ENCODE results near the gene PCYOX1L. TPM values are rescaled to one million over a fixed set of nuclear protein-coding genes. Genes with fewer than 3 reads are reported as not detected.

PCYOX1L gene
- total and polyA plus RNA-seq, 2 experiments from 2014 or later, result 6.7 to 14.7 TPM

DNA sequence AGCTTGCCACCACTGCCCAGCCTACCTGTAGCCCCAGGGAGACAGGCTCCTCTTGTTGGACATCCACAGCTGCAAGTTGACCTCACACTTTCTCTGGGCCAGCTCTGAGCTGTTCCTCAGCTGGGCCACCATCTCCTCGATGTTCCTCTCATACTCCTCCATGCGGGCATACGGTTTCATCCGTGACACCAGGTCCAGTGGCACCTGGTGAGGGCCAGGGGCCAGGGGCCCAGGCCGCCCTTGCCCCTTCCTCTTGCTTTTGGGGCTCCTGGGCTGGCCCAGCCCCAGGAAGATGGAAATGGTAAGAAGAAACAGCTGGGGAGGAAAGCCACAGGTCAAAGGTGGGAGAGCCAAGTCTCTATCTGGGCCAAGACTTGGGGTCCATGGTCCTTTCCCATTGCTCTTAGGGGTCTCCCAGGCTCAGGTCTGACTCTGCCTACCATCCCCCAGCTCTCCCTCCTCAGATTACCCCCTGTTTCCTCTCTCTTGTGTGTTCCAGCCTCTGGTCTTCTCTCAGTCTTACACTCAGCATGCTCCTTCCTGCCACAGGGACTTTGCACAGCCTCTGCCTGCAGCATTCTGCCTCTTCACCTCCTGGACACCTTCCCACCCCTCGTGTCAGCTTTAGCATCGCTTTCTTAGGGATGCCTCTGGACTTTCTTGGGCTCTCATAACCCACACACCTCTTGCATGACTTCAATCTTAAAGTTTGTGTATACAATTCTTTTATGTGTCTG, 19.0 kb downstream of the PCYOX1L start (continued):
- no peak for TF ChIP-seq CREB1 (CRISPR knock-in tag; IDR thresholded peaks at IDR 0.05; ENCODE audit: low read depth)
- TF ChIP-seq, protein P1, sequence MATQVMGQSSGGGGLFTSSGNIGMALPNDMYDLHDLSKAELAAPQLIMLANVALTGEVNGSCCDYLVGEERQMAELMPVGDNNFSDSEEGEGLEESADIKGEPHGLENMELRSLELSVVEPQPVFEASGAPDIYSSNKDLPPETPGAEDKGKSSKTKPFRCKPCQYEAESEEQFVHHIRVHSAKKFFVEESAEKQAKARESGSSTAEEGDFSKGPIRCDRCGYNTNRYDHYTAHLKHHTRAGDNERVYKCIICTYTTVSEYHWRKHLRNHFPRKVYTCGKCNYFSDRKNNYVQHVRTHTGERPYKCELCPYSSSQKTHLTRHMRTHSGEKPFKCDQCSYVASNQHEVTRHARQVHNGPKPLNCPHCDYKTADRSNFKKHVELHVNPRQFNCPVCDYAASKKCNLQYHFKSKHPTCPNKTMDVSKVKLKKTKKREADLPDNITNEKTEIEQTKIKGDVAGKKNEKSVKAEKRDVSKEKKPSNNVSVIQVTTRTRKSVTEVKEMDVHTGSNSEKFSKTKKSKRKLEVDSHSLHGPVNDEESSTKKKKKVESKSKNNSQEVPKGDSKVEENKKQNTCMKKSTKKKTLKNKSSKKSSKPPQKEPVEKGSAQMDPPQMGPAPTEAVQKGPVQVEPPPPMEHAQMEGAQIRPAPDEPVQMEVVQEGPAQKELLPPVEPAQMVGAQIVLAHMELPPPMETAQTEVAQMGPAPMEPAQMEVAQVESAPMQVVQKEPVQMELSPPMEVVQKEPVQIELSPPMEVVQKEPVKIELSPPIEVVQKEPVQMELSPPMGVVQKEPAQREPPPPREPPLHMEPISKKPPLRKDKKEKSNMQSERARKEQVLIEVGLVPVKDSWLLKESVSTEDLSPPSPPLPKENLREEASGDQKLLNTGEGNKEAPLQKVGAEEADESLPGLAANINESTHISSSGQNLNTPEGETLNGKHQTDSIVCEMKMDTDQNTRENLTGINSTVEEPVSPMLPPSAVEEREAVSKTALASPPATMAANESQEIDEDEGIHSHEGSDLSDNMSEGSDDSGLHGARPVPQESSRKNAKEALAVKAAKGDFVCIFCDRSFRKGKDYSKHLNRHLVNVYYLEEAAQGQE (IDR thresholded peaks at IDR 0.05; ENCODE audit: unreplicated experiment), result no peak
- no peak for TF ChIP-seq POLR2AphosphoS5 (IDR thresholded peaks at IDR 0.05; ENCODE audit: low read depth)

DNA sequence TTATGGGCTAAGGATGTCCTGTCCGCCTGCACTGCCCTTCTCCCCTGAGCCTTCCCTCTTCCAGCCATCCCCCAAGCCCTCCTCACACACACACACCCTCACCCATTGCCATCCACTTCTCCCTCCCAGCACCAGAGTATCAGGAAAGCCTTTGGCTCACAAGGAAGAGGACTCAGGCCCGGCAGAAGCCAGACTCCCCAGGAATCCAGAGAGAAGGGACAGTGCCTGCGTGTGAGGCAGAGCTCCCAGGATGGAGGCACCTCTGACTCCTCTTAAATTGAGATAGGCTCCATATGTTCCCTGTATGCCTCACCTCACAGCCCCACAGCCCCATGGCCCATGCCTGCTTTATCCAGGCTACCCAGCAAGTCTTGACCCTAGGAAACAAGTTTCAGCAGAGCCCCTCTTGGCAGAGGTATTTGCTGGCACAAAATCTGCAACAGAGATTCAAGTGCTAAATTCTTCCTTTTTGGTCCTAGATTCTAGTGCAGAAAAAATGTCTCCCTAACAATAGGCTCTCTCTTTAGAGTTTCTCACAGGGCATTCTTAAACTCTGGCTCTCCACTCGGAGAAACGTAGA, 20.5 kb downstream of the PCYOX1L start:
- Histone ChIP-seq H3K27me3 (ENCODE audit: insufficient read depth) (no peaks in the 10 kb centered on the region), H3F3A (replicated peaks; ENCODE audit: low read depth) (no peaks in the 10 kb centered on the region), H3K79me2 (replicated peaks; ENCODE audit: insufficient read depth) (no peaks in the 10 kb centered on the region), H3K4me2 (no peak overlapping the region), H3K27ac (ENCODE audit: low read depth) (no peak overlapping the region), H4K20me1 (replicated peaks; ENCODE audit: insufficient read depth) (no peaks in the 10 kb centered on the region; the same call in 1 of the 2 replicates), H3K4me3 (no peak overlapping the region), H3K4me1 (ENCODE audit: insufficient read depth) (no peaks in the 10 kb centered on the region), H3K9me2 (ENCODE audit: insufficient read depth) (no peaks in the 10 kb centered on the region), H2AFZ (0 out of 2 replicates have a peak overlapping the region, but pooled peaks have one; percentile 5), H3K36me3 (ENCODE audit: insufficient read depth) (no peaks in the 10 kb centered on the region)
- no peaks in the 10 kb centered on the region for H3K9me3 Mint-ChIP-seq
- peaks cover 4% of the 10 kb centered on the region for H3K27me3 Mint-ChIP-seq (ENCODE audit: insufficient read depth, low read depth, poor library complexity)
- no peak overlapping the region for H3K27ac Mint-ChIP-seq
- ATAC-seq (no peak), DNase-seq (ENCODE audit: low spot score) (no peak)
- H3K4me3 Mint-ChIP-seq, result no peak overlapping the region; the same call in 2 of the 3 replicates
- no peaks in the 10 kb centered on the region; the same call in 2 of the 3 replicates for H3K36me3 Mint-ChIP-seq (ENCODE audit: low read depth)
- H3K4me1 Mint-ChIP-seq, result peaks cover 19% of the 10 kb centered on the region
- TF ChIP-seq EZH2 (IDR thresholded peaks at IDR 0.05; ENCODE audit: low read depth, unreplicated experiment) (no peak), ZNF331 (CRISPR knock-in tag; IDR thresholded peaks at IDR 0.05; ENCODE audit: low read depth) (no peak), JUNB (IDR thresholded peaks at IDR 0.05; ENCODE audit: unreplicated experiment) (no peak), EZH2phosphoT487 (IDR thresholded peaks at IDR 0.05; ENCODE audit: unreplicated experiment) (no peak), ZNF114 (CRISPR knock-in tag; IDR thresholded peaks at IDR 0.05) (no peak), CREB1 (CRISPR knock-in tag; IDR thresholded peaks at IDR 0.05; ENCODE audit: low read depth) (no peak)
- TF ChIP-seq, protein P1 (IDR thresholded peaks at IDR 0.05; ENCODE audit: unreplicated experiment), result no peak
- TF ChIP-seq, protein P2, sequence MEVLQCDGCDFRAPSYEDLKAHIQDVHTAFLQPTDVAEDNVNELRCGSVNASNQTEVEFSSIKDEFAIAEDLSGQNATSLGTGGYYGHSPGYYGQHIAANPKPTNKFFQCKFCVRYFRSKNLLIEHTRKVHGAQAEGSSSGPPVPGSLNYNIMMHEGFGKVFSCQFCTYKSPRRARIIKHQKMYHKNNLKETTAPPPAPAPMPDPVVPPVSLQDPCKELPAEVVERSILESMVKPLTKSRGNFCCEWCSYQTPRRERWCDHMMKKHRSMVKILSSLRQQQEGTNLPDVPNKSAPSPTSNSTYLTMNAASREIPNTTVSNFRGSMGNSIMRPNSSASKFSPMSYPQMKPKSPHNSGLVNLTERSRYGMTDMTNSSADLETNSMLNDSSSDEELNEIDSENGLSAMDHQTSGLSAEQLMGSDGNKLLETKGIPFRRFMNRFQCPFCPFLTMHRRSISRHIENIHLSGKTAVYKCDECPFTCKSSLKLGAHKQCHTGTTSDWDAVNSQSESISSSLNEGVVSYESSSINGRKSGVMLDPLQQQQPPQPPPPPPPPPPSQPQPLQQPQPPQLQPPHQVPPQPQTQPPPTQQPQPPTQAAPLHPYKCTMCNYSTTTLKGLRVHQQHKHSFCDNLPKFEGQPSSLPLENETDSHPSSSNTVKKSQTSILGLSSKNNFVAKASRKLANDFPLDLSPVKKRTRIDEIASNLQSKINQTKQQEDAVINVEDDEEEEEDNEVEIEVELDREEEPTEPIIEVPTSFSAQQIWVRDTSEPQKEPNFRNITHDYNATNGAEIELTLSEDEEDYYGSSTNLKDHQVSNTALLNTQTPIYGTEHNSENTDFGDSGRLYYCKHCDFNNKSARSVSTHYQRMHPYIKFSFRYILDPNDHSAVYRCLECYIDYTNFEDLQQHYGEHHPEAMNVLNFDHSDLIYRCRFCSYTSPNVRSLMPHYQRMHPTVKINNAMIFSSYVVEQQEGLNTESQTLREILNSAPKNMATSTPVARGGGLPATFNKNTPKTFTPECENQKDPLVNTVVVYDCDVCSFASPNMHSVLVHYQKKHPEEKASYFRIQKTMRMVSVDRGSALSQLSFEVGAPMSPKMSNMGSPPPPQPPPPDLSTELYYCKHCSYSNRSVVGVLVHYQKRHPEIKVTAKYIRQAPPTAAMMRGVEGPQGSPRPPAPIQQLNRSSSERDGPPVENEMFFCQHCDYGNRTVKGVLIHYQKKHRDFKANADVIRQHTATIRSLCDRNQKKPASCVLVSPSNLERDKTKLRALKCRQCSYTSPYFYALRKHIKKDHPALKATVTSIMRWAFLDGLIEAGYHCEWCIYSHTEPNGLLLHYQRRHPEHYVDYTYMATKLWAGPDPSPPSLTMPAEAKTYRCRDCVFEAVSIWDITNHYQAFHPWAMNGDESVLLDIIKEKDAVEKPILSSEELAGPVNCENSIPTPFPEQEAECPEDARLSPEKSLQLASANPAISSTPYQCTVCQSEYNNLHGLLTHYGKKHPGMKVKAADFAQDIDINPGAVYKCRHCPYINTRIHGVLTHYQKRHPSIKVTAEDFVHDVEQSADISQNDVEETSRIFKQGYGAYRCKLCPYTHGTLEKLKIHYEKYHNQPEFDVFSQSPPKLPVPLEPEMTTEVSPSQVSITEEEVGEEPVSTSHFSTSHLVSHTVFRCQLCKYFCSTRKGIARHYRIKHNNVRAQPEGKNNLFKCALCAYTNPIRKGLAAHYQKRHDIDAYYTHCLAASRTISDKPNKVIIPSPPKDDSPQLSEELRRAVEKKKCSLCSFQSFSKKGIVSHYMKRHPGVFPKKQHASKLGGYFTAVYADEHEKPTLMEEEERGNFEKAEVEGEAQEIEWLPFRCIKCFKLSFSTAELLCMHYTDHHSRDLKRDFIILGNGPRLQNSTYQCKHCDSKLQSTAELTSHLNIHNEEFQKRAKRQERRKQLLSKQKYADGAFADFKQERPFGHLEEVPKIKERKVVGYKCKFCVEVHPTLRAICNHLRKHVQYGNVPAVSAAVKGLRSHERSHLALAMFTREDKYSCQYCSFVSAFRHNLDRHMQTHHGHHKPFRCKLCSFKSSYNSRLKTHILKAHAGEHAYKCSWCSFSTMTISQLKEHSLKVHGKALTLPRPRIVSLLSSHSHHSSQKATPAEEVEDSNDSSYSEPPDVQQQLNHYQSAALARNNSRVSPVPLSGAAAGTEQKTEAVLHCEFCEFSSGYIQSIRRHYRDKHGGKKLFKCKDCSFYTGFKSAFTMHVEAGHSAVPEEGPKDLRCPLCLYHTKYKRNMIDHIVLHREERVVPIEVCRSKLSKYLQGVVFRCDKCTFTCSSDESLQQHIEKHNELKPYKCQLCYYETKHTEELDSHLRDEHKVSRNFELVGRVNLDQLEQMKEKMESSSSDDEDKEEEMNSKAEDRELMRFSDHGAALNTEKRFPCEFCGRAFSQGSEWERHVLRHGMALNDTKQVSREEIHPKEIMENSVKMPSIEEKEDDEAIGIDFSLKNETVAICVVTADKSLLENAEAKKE (CRISPR knock-in tag; IDR thresholded peaks at IDR 0.05), result no peak

Measured in GM23338 (cell line).